ENCODE results near the gene NME5.

DNA sequence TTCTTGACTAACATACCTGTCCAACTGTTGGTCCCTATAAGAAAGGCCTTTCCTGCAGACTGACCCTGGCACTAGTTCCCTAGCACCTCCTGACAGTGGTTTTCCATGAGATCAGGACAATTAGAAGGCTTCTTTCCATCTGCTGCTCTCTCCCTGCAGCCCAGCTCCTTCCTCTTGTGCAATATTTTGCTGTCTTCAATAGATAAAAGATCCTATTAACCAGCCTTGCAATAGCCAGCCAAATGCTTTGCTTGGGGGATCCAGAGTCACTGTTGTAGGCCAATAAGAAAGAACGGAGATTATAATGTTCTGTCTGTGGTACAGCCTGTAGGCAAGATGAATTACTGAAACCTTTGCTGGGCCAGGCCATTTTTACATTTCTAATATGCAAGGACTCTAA, 18.4 kb upstream of the NME5 start:
- TF ChIP-seq, protein P1, sequence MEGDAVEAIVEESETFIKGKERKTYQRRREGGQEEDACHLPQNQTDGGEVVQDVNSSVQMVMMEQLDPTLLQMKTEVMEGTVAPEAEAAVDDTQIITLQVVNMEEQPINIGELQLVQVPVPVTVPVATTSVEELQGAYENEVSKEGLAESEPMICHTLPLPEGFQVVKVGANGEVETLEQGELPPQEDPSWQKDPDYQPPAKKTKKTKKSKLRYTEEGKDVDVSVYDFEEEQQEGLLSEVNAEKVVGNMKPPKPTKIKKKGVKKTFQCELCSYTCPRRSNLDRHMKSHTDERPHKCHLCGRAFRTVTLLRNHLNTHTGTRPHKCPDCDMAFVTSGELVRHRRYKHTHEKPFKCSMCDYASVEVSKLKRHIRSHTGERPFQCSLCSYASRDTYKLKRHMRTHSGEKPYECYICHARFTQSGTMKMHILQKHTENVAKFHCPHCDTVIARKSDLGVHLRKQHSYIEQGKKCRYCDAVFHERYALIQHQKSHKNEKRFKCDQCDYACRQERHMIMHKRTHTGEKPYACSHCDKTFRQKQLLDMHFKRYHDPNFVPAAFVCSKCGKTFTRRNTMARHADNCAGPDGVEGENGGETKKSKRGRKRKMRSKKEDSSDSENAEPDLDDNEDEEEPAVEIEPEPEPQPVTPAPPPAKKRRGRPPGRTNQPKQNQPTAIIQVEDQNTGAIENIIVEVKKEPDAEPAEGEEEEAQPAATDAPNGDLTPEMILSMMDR (IDR thresholded peaks at IDR 0.05) = no peak
- no peak for TF ChIP-seq POLR2AphosphoS5 (IDR thresholded peaks at IDR 0.05)
